ENCODE data around the gene EXOC3L4. TPM values are rescaled to one million over a fixed set of nuclear protein-coding genes. Genes with fewer than 3 reads are reported as not detected.

EXOC3L4 gene
- total and polyA plus RNA-seq, 9 of the 15 experiments (the other 6 are each of a cell fraction or from before 2014, with no cell fraction given), result 0.10 to 6.7 (median 0.98) TPM; not detected in 1

DNA sequence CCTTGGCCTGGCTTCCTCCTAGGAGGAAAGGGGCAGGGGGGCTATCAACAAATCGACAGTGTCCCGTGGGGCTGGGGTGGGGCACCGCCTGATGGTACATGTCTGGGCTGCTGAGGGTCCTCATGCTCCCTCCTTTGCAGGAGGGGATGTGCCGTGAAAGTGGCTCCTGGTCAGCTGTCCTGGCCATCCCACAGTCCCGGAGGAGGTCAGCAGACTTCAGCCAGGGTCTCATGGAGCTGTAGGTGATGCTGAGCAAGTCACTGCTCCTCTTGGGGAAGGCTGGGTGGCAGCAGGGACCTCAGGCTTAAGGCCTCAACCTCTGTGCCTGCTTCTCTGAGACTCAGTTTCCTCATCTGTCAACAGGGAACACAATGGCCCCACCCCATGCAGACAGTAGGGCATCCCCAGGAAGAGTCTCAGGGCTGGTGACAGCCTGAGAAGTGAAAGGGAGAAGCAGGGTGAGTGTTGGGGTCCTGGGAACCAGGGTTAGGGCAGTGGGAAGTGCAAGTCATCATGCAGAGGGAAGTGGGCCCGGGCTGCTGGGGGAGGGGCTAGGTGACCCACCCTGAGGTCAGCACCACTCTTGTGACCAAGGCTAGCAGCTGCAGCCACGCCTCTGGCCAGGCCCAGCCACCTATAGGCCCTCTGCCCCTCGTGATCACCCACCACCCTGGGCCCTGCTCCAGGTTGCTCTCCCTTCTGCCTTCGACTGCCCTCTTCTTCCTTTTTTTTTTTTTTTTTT lies 24.3 kb downstream of the EXOC3L4 start (continued):
- TF ChIP-seq RCOR1 (IDR thresholded peaks at IDR 0.05; ENCODE audit: borderline replicate concordance in 1 of 2, low read depth in 2 of 2, low read length in 2 of 2), result peak in 1 of 2 experiments; percentile 50; a peak in 2 of 4 replicates
- no peak for TF ChIP-seq NBN (IDR thresholded peaks at IDR 0.05; ENCODE audit: low read depth)
- TF ChIP-seq EZH2 (IDR thresholded peaks at IDR 0.05; ENCODE audit: borderline replicate concordance, low read depth, low read length), result no peak
- no peak for TF ChIP-seq RBM34 (IDR thresholded peaks at IDR 0.05; ENCODE audit: borderline replicate concordance, insufficient read depth, low read length)
- no peak for TF ChIP-seq CBX3 (IDR thresholded peaks at IDR 0.05; ENCODE audit: borderline replicate concordance in 1 of 2, low read length in 2 of 2)
- TF ChIP-seq, protein P1, sequence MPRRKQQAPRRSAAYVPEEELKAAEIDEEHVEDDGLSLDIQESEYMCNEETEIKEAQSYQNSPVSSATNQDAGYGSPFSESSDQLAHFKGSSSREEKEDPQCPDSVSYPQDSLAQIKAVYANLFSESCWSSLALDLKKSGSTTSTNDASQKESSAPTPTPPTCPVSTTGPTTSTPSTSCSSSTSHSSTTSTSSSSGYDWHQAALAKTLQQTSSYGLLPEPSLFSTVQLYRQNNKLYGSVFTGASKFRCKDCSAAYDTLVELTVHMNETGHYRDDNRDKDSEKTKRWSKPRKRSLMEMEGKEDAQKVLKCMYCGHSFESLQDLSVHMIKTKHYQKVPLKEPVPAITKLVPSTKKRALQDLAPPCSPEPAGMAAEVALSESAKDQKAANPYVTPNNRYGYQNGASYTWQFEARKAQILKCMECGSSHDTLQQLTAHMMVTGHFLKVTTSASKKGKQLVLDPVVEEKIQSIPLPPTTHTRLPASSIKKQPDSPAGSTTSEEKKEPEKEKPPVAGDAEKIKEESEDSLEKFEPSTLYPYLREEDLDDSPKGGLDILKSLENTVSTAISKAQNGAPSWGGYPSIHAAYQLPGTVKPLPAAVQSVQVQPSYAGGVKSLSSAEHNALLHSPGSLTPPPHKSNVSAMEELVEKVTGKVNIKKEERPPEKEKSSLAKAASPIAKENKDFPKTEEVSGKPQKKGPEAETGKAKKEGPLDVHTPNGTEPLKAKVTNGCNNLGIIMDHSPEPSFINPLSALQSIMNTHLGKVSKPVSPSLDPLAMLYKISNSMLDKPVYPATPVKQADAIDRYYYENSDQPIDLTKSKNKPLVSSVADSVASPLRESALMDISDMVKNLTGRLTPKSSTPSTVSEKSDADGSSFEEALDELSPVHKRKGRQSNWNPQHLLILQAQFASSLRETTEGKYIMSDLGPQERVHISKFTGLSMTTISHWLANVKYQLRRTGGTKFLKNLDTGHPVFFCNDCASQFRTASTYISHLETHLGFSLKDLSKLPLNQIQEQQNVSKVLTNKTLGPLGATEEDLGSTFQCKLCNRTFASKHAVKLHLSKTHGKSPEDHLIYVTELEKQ (CRISPR knock-in tag; IDR thresholded peaks at IDR 0.05), result no peak
- no peak for TF ChIP-seq PTBP1 (IDR thresholded peaks at IDR 0.05; ENCODE audit: low read depth, low read length)
- TF ChIP-seq, protein P2, sequence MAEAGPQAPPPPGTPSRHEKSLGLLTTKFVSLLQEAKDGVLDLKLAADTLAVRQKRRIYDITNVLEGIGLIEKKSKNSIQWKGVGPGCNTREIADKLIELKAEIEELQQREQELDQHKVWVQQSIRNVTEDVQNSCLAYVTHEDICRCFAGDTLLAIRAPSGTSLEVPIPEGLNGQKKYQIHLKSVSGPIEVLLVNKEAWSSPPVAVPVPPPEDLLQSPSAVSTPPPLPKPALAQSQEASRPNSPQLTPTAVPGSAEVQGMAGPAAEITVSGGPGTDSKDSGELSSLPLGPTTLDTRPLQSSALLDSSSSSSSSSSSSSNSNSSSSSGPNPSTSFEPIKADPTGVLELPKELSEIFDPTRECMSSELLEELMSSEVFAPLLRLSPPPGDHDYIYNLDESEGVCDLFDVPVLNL (CRISPR knock-in tag; IDR thresholded peaks at IDR 0.05; ENCODE audit: low read depth), result no peak
- TF ChIP-seq, protein P3, sequence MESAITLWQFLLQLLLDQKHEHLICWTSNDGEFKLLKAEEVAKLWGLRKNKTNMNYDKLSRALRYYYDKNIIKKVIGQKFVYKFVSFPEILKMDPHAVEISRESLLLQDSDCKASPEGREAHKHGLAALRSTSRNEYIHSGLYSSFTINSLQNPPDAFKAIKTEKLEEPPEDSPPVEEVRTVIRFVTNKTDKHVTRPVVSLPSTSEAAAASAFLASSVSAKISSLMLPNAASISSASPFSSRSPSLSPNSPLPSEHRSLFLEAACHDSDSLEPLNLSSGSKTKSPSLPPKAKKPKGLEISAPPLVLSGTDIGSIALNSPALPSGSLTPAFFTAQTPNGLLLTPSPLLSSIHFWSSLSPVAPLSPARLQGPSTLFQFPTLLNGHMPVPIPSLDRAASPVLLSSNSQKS (CRISPR knock-in tag; IDR thresholded peaks at IDR 0.05), result no peak
- no peak for TF ChIP-seq ZNF75A (CRISPR knock-in tag; IDR thresholded peaks at IDR 0.05)
- no peak for TF ChIP-seq ETV6 (IDR thresholded peaks at IDR 0.05; ENCODE audit: borderline replicate concordance in 1 of 2, low read depth in 2 of 2, low read length in 1 of 2)
- no peak for TF ChIP-seq ETV6 (CRISPR knock-in tag; IDR thresholded peaks at IDR 0.05; ENCODE audit: borderline replicate concordance)
- TF ChIP-seq ZNF384 (IDR thresholded peaks at IDR 0.05; ENCODE audit: low read depth, low read length), result peak; percentile 77; the same call in 1 of the 2 replicates
- no peak for TF ChIP-seq ZNF24 (IDR thresholded peaks at IDR 0.05)
- TF ChIP-seq SP1 (CRISPR knock-in tag; IDR thresholded peaks at IDR 0.05), result peak; percentile 54; the same call in 1 of the 2 replicates
- no peak for TF ChIP-seq NR4A1 (CRISPR knock-in tag; IDR thresholded peaks at IDR 0.05)
- peak; percentile 68 for TF ChIP-seq NR4A1 (tag; IDR thresholded peaks at IDR 0.05)
- TF ChIP-seq CXXC5 (CRISPR knock-in tag; IDR thresholded peaks at IDR 0.05), result peak; percentile 34; the same call in 1 of the 2 replicates
- TF ChIP-seq TCF7L2 (IDR thresholded peaks at IDR 0.05; ENCODE audit: low read depth, low read length), result no peak
- no peak for TF ChIP-seq PHB2 (IDR thresholded peaks at IDR 0.05; ENCODE audit: low read depth)
- TF ChIP-seq GATAD2A (IDR thresholded peaks at IDR 0.05), result peak; percentile 63; the same call in 1 of the 2 replicates
- no peak for TF ChIP-seq HDAC3 (IDR thresholded peaks at IDR 0.05; ENCODE audit: borderline replicate concordance, partially characterized antibody)
- peak; percentile 47; the same call in 1 of the 2 replicates for TF ChIP-seq JUND (IDR thresholded peaks at IDR 0.05; ENCODE audit: borderline replicate concordance, low read depth, low read length)
- peak; percentile 63; the same call in 1 of the 3 replicates for TF ChIP-seq JUND (tag; IDR thresholded peaks at IDR 0.05; ENCODE audit: borderline replicate concordance, low read depth, low read length)
